HG02938 (cell line): ENCODE results near the gene OTUB2.

Experiments
- ATAC-seq: cut with Tn5 transposase; IDR thresholded peaks from one replicate; pipeline ENCODE4 v1.9.1; 2021; ENCODE audit warnings: mild to moderate bottlenecking, moderate library complexity; ENCODE audit not compliant: unreplicated experiment

OTUB2 gene

GRCh38 chr14:94040247-94040646 lies 14.1 kb downstream of the OTUB2 start:
- ATAC-seq, result no peak

DNA sequence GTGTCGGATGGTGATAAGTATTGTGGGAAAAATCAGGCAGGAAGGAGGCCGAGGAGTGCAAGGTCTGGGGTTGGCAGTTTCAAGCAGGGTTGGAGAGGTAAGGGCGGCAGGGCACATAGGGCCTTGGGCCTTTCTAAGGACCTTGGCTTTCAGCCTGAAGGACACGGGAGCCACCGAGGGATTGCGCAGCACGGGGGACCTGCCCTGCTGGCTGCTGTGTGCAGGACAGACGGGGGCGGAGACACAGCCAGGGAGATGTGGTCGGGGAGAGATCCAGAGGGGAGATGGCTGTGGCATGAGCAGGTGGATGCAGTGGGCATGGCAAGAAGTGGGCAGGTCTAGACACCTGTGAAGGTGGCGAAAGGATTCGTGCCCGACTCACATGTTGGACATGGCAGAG lies 14.7 kb downstream of the OTUB2 start:
- ATAC-seq, result no peak

GRCh38 chr14:94041551-94042346 lies 15.6 kb downstream of the OTUB2 start:
- ATAC-seq, result no peak

- no peak for ATAC-seq
These were observed 16.4 kb downstream of the OTUB2 start for GRCh38 chr14:94042433-94043091.

DNA sequence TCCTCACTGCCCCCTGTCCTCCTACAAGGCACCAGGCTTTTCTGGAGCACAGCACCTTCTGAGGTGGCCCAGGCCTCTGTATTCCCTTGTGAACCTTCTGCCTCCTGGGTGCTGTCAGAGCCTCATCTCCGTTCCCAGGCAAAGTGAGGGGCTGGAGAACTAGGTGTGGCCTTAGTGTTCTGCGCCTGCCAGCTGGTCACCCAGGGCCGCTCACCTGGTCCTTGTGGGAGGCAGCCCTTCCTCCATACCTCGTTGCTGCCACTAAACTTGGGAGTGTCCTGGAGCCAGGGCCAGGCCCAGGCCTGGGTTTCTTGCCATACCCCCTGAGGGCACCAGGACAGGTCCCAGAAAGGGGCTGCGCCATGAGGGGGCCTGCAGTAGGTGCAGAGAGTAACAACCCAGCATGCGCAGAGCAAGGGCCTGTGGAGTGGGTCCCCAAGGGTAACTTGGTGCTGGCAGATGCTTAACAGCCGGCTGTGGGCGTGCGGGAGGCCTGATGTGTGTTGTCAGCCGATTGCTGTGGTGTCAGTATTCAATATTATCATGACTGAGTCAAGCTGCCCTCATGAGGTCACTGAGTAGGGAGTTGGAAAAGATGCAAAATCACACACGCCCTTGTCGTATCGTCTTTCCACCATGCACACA lies 17.1 kb downstream of the OTUB2 start:
- ATAC-seq, result no peak

- no peak for ATAC-seq
These were observed 17.8 kb downstream of the OTUB2 start for GRCh38 chr14:94043756-94044475.

DNA sequence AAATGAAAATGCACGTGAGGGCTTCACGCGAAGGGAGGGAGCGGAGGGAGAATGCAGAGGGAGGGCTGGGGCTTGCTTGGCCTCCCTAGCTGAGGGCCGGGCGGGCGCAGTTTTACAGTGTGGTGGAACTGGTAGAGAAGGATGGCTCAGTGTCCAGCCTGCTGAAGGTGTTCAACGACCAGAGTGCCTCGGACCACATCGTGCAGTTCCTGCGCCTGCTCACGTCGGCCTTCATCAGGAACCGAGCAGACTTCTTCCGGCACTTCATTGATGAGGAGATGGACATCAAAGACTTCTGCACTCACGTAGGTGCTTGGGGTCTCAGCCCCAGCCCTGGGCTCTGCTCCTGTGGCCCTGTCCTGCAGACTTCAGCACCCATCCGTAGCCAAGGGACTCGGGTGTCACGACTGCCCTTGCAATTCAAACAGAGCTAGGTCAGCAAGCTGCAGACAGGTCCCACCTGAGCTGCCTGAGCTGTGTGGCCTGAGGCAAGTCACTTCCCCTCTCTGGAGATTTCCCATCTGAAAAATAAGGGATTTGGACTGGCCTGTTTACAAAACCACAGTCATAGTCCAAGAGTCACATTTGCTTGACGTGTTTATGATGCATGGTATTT lies 18.4 kb downstream of the OTUB2 start:
- no peak for ATAC-seq

DNA sequence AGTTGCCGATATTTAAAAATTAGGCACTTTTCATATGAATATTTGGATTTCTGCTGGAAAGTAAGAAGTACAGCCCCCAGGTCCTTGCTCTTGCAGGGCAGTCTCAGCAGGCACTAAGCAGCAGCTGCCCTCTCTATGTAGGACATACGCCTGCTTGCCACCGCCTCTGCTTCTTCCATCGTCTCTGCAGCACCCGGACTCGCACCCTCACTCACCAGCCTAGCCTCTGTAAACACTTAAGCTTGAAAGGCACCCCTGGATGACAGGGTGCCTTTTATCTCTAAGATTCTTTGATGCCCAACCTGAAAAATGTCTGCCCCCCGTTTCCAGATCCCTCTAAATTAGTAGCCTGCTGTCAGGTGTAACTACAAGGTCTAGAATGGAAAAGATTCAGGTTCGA lies 19.0 kb downstream of the OTUB2 start:
- ATAC-seq, result no peak

- no peak for ATAC-seq
These were observed 19.6 kb downstream of the OTUB2 start for GRCh38 chr14:94045563-94046345.

GRCh38 chr14:94046696-94047250 lies 20.6 kb downstream of the OTUB2 start:
- ATAC-seq, result no peak

DNA sequence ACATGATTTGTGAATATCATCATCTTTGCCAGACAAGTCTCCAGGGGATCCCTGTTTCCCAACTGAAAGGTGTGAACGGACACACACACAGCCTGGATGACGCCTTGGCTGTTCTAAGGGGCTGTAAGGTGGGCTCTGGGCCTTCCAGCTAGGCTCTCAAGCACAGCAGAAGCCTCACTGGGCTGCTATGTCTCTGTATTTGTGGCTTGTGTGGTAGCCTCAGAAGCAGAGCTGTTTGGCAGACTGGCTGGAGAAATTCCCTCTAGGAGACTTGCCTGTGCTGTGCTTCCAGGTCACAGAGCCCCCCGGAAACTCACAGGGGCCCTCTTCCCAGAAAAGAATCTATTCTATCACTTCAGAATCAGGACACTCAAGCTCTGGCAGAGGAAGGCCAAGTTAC lies 21.4 kb downstream of the OTUB2 start:
- ATAC-seq, result no peak

- no peak for ATAC-seq
These were observed 22.8 kb downstream of the OTUB2 start for GRCh38 chr14:94048691-94049624.

- ATAC-seq, result no peak
These were observed 23.5 kb downstream of the OTUB2 start for GRCh38 chr14:94049625-94050023.

GRCh38 chr14:94050231-94050880 lies 24.2 kb downstream of the OTUB2 start:
- ATAC-seq, result no peak

- no peak for ATAC-seq
These were observed 25.0 kb downstream of the OTUB2 start for GRCh38 chr14:94051115-94051514.

- ATAC-seq, result no peak
These were observed 25.6 kb downstream of the OTUB2 start for GRCh38 chr14:94051779-94052178.

DNA sequence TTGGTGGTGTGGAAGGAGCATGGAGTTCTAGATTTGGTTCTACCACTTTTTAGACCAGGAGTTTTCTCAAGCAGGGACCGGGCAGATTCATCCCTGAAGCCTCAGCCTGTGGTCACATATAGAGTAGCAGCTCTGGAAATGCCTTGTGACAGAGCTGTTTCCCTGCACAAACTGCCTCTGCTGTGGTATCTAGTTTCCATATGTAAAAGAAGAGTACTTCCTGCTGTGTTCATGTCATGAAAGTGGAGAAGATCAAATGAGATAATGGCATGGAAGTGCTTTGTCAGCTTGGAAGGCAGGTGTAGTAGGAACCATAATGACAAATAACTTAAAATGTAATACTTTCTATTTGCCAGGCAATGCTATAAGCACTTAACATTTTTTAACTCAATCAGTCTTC lies 26.1 kb downstream of the OTUB2 start:
- ATAC-seq, result no peak

GRCh38 chr14:94052662-94053061 lies 26.5 kb downstream of the OTUB2 start:
- ATAC-seq, result no peak
